Left hindlimb (tissue), 1 donor: ENCODE results near the gene PPM1N.
A peak's percentile ranks its signal among the peaks of the same experiment; 100 is the strongest.

Source experiments
- DNase-seq: peaks from one replicate; pipeline ENCODE4 v3.0.0-alpha.2; 2018

The PPM1N gene

GRCh38 chr19:45492627-45493470 is 5.4 kb upstream of the PPM1N start:
- peak; percentile 75 for DNase-seq

- DNase-seq, result no peak
These were observed 3.9 kb upstream of the PPM1N start for GRCh38 chr19:45494261-45494916.

GRCh38 chr19:45495178-45495577 is 3.1 kb upstream of the PPM1N start:
- DNase-seq, result no peak

- peak; percentile 70 for DNase-seq
These were observed 1.8 kb upstream of the PPM1N start for GRCh38 chr19:45496349-45496953.

- no peak for DNase-seq
These were observed 452 bp upstream of the PPM1N start for GRCh38 chr19:45497791-45498190.

GRCh38 chr19:45499196-45500180 is 1.2 kb downstream of the PPM1N start:
- no peak for DNase-seq

GRCh38 chr19:45500918-45501729 is 2.9 kb downstream of the PPM1N start:
- no peak for DNase-seq

GRCh38 chr19:45501730-45502014 is 3.4 kb downstream of the PPM1N start:
- DNase-seq, result no peak

- no peak for DNase-seq
These were observed 3.9 kb downstream of the PPM1N start for GRCh38 chr19:45502111-45502510.

- DNase-seq, result no peak
These were observed 5.7 kb downstream of the PPM1N start for GRCh38 chr19:45503909-45504308.

GRCh38 chr19:45505151-45505995 is 7.1 kb downstream of the PPM1N start:
- no peak for DNase-seq

- DNase-seq, result no peak
These were observed 7.7 kb downstream of the PPM1N start for GRCh38 chr19:45505996-45506245.

GRCh38 chr19:45506246-45506988 is 8.2 kb downstream of the PPM1N start:
- DNase-seq, result peak; percentile 90

GRCh38 chr19:45506989-45507871 is 9.0 kb downstream of the PPM1N start, which contains the start of gene VASP:
Gene VASP, plus strand, starts transcription at chr19:45507479. Its CDS starts 293 bp downstream, at chr19:45507772.
- DNase-seq, result peak; percentile 91

GRCh38 chr19:45507872-45508416 is 9.7 kb downstream of the PPM1N start:
- DNase-seq, result peak; percentile 60

- DNase-seq, result peak; percentile 69
These were observed 10.2 kb downstream of the PPM1N start for GRCh38 chr19:45508417-45508860.

GRCh38 chr19:45508861-45509691 is 10.8 kb downstream of the PPM1N start:
- DNase-seq, result peak; percentile 79

GRCh38 chr19:45509692-45510015 is 11.4 kb downstream of the PPM1N start:
- DNase-seq, result no peak
